HAP-1 (cell line): ENCODE measurements around the gene DSCAM.
"Not testable (repeated sequence)": the region's sequence is repeated elsewhere in the genome, so short reads cannot be mapped to it uniquely, and the experiment has no call there.

ENCODE experiments used
- DNase-seq, 2 experiments: peaks; one replicate each; pipeline ENCODE4 v3.0.0-alpha.2; 2016 to 2020; ENCODE audit warnings: low spot score in 2 of 2
- H3K27me3 ChIP-seq: fragments of 250-450 bp; sonication (Bioruptor Pico); 2 replicates; pipeline ENCODE4 v1.5.1; 2020; ENCODE audit warnings: low read depth, mild to moderate bottlenecking, moderate library complexity
- H3K36me3 ChIP-seq: fragments of 250-450 bp; sonication (Bioruptor Pico); replicated peaks from 2 replicates; pipeline ENCODE4 v1.5.1; 2020; ENCODE audit warnings: mild to moderate bottlenecking
- H3K4me1 ChIP-seq: fragments of 250-450 bp; sonication (Bioruptor Pico); 2 replicates; pipeline ENCODE4 v1.5.1; 2020; ENCODE audit warnings: mild to moderate bottlenecking
- H3K4me3 ChIP-seq: fragments of 250-450 bp; sonication (Bioruptor Pico); 2 replicates; pipeline ENCODE4 v1.5.1; 2020; ENCODE audit warnings: mild to moderate bottlenecking, moderate library complexity
- H3K9me3 ChIP-seq: fragments of 250-450 bp; sonication (Bioruptor Pico); 2 replicates; pipeline ENCODE4 v1.5.1; 2020; ENCODE audit warnings: mild to moderate bottlenecking, moderate library complexity
- in situ Hi-C: fragments of 300-500 bp; cut with MboI; formaldehyde crosslinking; loops from 3 replicates; pipeline ENCODE4 v1.14.3; 2020; ENCODE audit warnings: low sequenced_read_pairs, inconsistent platforms, mixed read lengths

DSCAM gene

DNA sequence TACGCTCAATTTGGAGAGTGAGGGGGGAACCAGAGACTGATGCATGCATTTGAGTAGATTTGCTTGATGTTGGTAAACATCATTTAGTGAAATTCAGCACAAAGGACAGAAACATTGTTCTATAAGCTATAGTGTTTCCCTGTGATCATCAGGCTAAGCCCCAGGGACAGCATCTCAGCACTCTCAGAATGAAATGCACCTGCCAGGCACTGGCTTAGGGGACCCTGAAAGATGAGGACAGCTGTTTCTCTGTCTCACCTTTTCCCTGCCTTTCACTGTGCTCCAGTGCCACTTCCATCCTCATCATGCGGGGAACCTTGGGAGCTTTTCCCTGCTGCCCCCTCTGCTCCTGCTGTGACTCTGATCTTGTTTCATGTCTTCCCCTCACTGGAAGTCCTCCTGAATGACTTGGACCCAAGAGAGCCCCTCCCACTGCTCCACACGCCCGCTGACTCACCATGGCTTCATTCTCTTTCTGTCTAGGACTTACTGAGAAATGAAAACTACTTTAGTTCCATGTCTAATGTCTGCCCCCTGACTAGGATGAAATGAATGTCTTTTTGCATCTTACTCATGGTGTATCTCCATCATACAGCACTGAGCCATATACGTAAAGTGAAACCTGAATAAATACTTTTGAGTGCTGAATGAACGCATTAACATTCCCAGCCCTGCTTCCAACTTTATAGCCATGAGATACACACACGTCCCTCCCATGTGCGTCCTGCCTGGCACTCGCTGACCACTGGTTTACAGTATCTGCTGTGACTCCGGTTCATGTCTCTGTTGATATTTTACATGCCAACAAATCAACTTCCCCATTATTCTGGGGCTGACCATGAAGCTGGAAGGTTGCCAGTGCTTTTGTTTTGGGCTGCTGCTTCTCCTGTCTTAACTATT lies 797.7 kb downstream of the DSCAM start:
- Histone ChIP-seq H3K4me3 (no peak overlapping the region), H3K36me3 (no peaks in the 10 kb centered on the region), H3K27me3 (no peaks in the 10 kb centered on the region), H3K4me1 (no peaks in the 10 kb centered on the region), H3K9me3 (peaks cover 6% of the 10 kb centered on the region)
- in situ Hi-C loops, result no loop called here
- no peak for DNase-seq

DNA sequence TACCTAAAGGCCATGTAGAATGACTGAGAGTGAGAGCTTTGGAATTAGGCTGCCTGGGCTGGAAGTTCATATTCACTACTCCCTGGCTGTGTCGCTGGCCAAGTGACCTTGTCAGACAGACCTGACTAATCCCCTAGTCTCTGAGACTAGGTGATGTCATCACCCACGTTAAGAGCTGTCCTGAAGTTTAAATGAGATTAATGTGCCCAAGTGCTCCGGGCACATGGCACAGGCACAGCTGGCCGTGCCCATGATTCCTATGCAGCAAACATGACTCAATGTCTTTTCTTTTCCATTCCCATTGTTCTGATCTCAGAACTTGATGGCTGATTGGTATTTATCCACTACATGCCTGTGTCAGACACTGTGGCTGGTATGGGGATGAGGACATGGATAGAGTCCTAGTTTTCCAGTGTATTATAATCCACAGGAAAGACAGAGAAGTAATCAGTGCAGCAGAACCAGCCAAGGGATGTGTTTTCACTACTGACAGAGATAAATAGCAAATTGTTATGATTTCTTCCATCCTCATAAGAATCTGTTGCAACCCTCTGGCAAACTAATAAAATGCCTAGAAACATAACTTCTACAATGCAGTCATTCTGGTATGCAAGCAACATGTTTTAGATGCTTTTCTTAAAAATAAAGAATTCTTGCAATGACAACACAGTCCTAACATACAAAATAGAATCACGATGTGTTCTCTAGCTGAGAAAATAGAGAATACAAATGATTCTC lies 798.8 kb downstream of the DSCAM start:
- no peak for DNase-seq
- H3K4me1 ChIP-seq, result no peaks in the 10 kb centered on the region
- no peaks in the 10 kb centered on the region for H3K36me3 ChIP-seq
- no peaks in the 10 kb centered on the region for H3K27me3 ChIP-seq
- no peak overlapping the region for H3K4me3 ChIP-seq
- peaks cover 6% of the 10 kb centered on the region for H3K9me3 ChIP-seq
- in situ Hi-C loops, result no loop called here

DNA sequence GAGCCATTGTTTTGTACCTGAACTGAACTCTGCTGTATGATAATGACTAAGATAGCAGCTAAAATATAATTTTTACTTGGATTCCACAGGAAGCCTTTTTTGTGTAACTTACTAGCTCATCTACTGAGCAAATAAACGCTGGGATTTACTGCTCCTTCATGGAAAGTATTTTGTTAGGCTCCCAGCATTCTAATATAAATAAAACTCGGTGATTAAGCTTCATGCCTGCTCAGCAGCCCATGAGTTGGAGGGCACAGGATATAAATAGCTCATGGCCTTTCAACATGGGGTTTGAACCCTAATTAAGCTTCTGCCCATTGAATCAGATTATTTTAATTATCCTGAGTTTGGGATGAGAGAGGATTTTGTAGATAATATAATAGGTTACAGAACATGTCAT lies 799.7 kb downstream of the DSCAM start:
- Histone ChIP-seq H3K4me1 (no peaks in the 10 kb centered on the region), H3K27me3 (no peaks in the 10 kb centered on the region), H3K36me3 (no peaks in the 10 kb centered on the region), H3K9me3 (peaks cover 6% of the 10 kb centered on the region), H3K4me3 (no peak overlapping the region)
- in situ Hi-C loops, result no loop called here
- no peak for DNase-seq

DNA sequence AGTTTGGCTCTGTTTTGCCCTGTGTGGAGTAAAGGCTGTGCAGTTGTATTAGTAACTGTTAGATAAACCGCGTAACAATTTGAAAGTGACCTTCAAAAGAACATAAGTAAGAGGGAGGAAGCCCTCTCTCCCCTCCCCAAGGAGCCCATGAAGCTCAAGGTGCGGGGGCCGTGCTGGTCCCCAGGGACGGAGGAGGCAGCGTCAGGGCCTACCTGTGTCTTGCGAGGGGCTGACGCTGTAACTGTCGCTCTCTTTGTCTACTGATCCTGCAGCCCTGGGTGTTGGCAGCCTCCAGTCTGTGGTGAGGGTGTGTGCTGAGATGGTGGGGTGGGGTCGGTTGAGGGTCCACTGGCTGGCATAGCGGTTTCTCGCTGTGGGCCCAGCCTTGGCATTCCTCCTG lies 803.1 kb downstream of the DSCAM start:
- H3K27me3 ChIP-seq, result no peaks in the 10 kb centered on the region
- in situ Hi-C loops, result no loop called here
- DNase-seq, result no peak
- no peaks in the 10 kb centered on the region for H3K36me3 ChIP-seq
- no peak overlapping the region for H3K4me3 ChIP-seq
- no peaks in the 10 kb centered on the region for H3K4me1 ChIP-seq
- H3K9me3 ChIP-seq, result peaks cover 2% of the 10 kb centered on the region

DNA sequence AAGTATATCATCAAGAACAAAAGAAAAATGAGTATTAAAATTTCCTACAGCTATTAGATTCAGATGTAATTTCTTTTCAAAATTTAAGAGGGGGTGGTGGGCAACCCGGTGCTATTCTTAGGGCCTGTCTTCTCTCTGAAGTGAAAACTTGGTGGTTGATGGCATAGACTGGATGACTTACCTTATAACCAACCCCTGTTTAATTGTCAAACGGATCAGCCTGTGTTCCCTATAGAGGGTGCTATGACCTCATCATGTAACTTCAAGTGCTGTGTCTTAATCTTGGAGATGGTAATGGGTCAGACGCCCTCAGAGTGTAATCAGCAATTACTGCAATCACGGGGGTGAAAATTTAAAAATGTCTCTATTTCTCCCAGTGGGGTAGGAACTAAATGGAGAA lies 803.5 kb downstream of the DSCAM start:
- no peaks in the 10 kb centered on the region for H3K27me3 ChIP-seq
- DNase-seq, result no peak
- H3K36me3 ChIP-seq, result no peaks in the 10 kb centered on the region
- in situ Hi-C loops, result no loop called here
- H3K9me3 ChIP-seq, result no peaks in the 10 kb centered on the region; the same call in 1 of the 2 replicates
- no peaks in the 10 kb centered on the region for H3K4me1 ChIP-seq
- H3K4me3 ChIP-seq, result no peak overlapping the region

DNA sequence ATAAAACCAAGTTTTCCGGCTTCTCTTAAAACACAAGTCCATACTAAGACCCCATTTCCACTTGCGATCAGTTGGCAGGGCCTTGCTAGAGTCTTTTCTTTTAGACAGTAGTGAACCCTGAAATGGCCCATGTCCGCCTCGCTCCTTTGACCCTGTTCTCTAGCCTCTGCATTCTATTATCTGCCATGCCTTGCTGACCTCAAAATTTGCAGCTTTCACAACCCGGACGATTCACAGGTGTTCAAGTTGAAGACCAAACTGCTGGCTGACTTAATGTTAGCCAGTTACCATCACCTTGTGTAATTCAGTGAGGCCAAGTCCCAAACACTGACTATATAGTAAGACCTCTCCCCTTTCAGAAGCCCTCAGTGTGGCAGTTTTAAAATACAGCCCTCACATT lies 805.5 kb downstream of the DSCAM start:
- no peaks in the 10 kb centered on the region for H3K4me1 ChIP-seq
- in situ Hi-C loops, result no loop called here
- H3K36me3 ChIP-seq, result no peaks in the 10 kb centered on the region
- H3K9me3 ChIP-seq, result no peaks in the 10 kb centered on the region; the same call in 1 of the 2 replicates
- H3K27me3 ChIP-seq, result no peaks in the 10 kb centered on the region
- H3K4me3 ChIP-seq, result no peak overlapping the region
- DNase-seq, result no peak

DNA sequence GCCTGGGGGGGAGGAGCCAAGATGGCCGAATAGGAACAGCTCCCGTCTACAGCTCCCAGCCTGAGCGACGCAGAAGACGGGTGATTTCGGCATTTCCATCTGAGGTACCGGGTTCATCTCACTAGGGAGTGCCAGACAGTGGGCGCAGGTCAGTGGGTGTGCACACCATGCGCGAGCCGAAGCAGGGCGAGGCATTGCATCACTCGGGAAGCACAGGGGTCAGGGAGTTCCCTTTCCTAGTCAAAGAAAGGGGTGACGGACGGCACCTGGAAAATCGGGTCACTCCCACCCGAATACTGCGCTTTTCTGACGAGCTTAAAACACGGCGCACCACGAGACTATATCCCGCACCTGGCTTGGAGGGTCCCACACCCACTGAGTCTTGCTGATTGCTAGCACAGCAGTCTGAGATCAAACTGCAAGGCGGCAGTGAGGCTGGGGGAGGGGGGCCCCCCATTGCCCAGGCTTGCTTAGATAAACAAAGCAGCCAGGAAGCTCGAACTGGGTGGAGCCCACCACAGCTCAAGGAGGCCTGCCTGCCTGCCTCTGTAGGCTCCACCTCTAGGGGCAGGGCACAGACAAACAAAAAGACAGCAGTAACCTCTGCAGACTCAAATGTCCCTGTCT lies 813.7 kb downstream of the DSCAM start:
- H3K4me1 ChIP-seq, H3K4me3 ChIP-seq, in situ Hi-C loops, H3K36me3 ChIP-seq, H3K9me3 ChIP-seq, H3K27me3 ChIP-seq, DNase-seq: not testable (repeated sequence)

DNA sequence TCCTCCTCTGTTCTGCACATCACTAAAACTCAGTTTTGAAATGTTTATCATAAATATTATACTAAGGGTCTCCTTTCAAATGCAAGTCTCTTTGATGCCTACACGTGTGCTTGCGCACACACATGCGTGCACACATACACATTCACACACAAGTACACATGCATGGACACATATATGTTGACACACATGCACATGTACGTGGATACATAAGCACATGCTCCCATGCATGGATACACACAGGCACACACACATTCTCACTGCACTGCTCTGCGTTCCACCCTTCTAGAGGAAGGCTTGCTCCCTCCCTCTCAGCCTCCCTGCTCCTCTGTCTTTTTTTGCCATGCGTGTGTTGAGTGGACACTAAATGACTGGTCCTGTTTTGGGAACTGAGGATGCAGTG lies 817.1 kb downstream of the DSCAM start:
- Histone ChIP-seq H3K27me3 (no peaks in the 10 kb centered on the region), H3K4me1 (no peaks in the 10 kb centered on the region), H3K36me3 (no peaks in the 10 kb centered on the region), H3K4me3 (no peak overlapping the region), H3K9me3 (no peaks in the 10 kb centered on the region; the same call in 1 of the 2 replicates)
- DNase-seq, result no peak
- in situ Hi-C loops, result no loop called here

DNA sequence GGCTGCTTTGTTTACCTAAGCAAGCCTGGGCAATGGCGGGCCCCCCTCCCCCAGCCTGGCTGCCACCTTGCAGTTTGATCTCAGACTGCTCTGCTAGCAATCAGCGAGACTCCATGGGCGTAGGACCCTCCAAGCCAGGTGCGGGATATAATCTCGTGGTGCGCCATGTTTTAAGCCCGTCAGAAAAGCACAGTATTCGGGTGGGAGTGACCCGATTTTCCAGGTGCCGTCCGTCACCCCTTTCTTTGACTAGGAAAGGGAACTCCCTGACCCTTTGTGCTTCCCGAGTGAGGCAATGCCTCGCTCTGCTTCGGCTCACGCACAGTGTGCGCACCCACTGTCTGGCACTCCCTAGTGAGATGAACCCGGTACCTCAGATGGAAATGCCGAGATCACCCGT lies 818.6 kb downstream of the DSCAM start:
- H3K4me1 ChIP-seq, H3K9me3 ChIP-seq, H3K4me3 ChIP-seq, H3K27me3 ChIP-seq, in situ Hi-C loops, DNase-seq, H3K36me3 ChIP-seq: not testable (repeated sequence)

DNA sequence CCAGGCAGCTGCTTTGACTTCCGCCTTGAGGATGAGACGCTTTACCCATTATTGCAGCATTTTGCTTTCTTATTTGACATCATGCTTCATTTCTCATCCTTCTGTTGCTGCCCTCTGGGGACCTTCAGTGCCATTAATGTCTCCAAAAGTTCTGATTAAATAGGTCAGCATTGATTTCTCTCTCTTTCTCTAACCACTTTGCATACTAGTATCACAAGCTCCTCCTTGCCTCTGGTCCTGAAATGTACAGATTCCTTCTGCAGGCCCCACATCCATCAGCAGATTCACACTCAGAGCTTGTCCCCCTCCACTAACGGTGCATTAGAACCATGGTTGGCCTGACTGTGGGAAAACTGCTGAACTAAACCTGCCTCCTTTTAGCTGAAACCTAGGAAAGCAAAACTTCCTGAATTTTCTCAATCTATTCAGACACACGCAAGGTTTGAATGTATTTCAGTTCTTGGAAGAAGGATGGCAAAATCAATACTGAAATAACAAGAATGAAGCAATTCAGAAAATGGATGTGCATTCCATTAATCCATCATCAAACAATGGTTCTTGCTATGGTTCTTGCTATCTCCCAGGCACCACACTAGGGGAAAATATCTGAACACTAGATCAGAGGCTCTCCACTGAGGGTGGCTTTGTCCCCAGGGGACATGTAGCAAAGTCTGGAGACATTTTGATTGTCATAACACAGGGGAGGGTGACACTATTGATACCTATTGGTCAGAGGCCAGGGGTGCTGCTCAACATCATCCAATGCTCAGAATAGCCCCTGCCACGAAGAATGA lies 825.2 kb downstream of the DSCAM start:
- in situ Hi-C loops, result no loop called here
- H3K9me3 ChIP-seq, result no peaks in the 10 kb centered on the region

DNA sequence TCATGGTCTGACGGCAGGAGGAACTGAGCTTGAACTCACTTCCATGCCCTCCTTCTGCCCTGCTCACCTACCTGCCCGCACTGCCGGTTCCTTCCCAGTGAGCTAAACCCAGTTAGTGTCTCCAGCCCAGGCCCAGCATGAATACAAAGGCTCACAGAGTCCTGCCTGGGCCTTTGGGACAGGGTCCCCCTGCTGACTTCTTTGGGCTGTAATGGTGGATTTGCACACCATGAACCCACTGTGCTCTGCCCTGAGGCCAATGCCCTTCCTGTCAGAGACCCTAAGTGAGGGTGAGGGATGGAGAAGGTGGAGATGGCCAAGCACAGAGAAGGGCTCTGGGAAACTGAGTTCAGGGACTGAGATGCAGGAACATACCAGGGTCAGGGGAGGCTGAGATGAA lies 826.3 kb downstream of the DSCAM start:
- no peak for DNase-seq
- Histone ChIP-seq H3K27me3 (no peaks in the 10 kb centered on the region), H3K4me3 (no peak overlapping the region), H3K4me1 (no peaks in the 10 kb centered on the region), H3K36me3 (no peaks in the 10 kb centered on the region), H3K9me3 (no peaks in the 10 kb centered on the region)
- in situ Hi-C loops, result no loop called here

More for the DNA sequence above, 825.2 kb downstream of the DSCAM start:
- no peaks in the 10 kb centered on the region for H3K36me3 ChIP-seq
- H3K27me3 ChIP-seq, result no peaks in the 10 kb centered on the region
- DNase-seq, result no peak
- H3K4me1 ChIP-seq, result no peaks in the 10 kb centered on the region
- no peak overlapping the region for H3K4me3 ChIP-seq

DNA sequence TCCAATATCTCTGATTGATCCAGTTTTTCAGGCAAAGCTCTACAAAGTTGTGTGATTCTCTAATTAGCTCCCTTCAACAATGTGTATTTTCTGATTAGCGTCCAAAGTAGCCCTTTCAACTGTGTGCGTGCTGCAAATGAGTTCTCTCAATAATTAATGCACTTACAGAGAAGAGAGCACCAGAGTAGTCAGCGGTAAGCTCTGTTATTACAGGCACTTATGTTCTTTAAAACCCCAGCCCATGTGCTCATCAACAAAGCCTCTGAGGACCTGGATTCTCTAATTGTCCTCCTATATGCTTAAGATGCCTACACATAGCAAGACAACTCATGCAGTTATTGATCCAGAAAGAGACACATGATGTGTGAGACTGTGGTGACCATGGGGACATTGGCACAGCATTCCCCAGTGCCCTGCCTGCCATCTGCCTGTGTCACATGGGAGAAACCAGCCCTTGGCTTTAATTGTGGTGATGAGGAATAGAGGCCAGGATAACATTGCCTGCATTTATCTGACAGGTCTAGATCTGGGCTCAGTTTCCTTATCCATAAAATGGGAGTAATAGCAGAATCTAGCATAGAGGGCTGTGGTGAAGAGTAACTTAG lies 828.0 kb downstream of the DSCAM start:
- H3K4me3 ChIP-seq, result no peak overlapping the region
- H3K9me3 ChIP-seq, result peaks cover 2% of the 10 kb centered on the region; the same call in 1 of the 2 replicates
- no peaks in the 10 kb centered on the region for H3K4me1 ChIP-seq
- no peak for DNase-seq
- no peaks in the 10 kb centered on the region for H3K27me3 ChIP-seq
- in situ Hi-C loops, result no loop called here
- no peaks in the 10 kb centered on the region for H3K36me3 ChIP-seq

DNA sequence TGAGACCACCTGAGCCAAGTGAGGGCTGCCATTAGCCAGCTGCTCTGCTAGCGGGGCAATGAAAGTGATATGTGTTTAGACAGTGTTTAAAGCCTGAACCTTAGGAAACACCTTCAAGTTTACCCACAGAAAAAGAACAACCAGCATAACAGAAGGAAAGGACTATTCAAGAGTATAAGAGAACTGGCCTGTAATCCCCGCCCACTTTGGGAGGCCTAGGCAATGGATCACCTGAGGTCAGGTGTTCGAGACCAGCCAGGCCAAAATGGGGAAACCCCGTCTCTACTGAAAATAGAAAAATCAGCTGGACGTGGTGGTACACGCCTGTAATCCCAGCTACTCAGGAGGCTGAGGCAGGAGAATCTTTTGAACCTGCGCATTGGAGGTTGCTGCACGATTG lies 830.3 kb downstream of the DSCAM start:
- H3K27me3 ChIP-seq, result no peaks in the 10 kb centered on the region
- in situ Hi-C loops, result no loop called here
- H3K9me3 ChIP-seq, result peaks cover 2% of the 10 kb centered on the region; the same call in 1 of the 2 replicates
- no peak overlapping the region for H3K4me3 ChIP-seq
- no peaks in the 10 kb centered on the region for H3K4me1 ChIP-seq
- DNase-seq, result no peak
- no peaks in the 10 kb centered on the region for H3K36me3 ChIP-seq
